ENCODE results near the gene LPP. TPM values are rescaled to one million over a fixed set of nuclear protein-coding genes. Genes with fewer than 3 reads are reported as not detected.

Gene LPP
- total and polyA plus RNA-seq, 2 of the 13 experiments (the other 11 are each of a cell fraction or from before 2014, with no cell fraction given) = 19.2 to 29.9 TPM

- Histone ChIP-seq H3K4me3 (replicated peaks in 1 of 3; ENCODE audit: insufficient read depth in 1 of 3, low read depth in 2 of 3, low read length in 3 of 3) (no peak overlapping the region), H4K20me1 (ENCODE audit: insufficient read depth, low read length) (no peaks in the 10 kb centered on the region), H3K9ac (ENCODE audit: insufficient read depth, low read depth, low read length) (no peak overlapping the region), H3K79me2 (ENCODE audit: insufficient read depth, low read length) (no peaks in the 10 kb centered on the region), H3K4me1 (ENCODE audit: insufficient read depth, low read length) (peaks cover 9% of the 10 kb centered on the region; the same call in 1 of the 2 replicates), H3K4me2 (ENCODE audit: low read depth, low read length) (no peak overlapping the region), H3K9me3 (ENCODE audit: low read length) (no peaks in the 10 kb centered on the region), H3K27me3 (ENCODE audit: control insufficient read depth in 1 of 2, insufficient read depth in 2 of 2, low read length in 2 of 2) (no peaks in the 10 kb centered on the region), H2AFZ (ENCODE audit: low read length) (no peak overlapping the region), H3K36me3 (replicated peaks in 1 of 2; ENCODE audit: control insufficient read depth in 1 of 2, insufficient read depth in 2 of 2, low read length in 2 of 2) (no peaks in the 10 kb centered on the region), H3K27ac (ENCODE audit: extremely low read length, insufficient read depth, low read length) (no peak overlapping the region)
- ATAC-seq (no peak), FAIRE-seq (no peak), DNase-seq (ENCODE audit: low spot score) (no peak)
- TF ChIP-seq HNF4A (CRISPR knock-in tag; IDR thresholded peaks at IDR 0.05) (no peak), ZNF563 (CRISPR knock-in tag; IDR thresholded peaks at IDR 0.05) (no peak), TCF7L2 (IDR thresholded peaks at IDR 0.05; ENCODE audit: low read depth, low read length) (no peak), ZNF713 (CRISPR knock-in tag; IDR thresholded peaks at IDR 0.05) (no peak)
- in situ Hi-C loops (cut with HindIII; ENCODE audit: extremely low pct_ligation_motif_present, low pct_unique_long_range_greater_than_20kb) = no loop called here
- intact Hi-C loops (cut with micrococcal nuclease; ENCODE audit: unreplicated experiment) = no loop called here
- CTCF ChIA-PET (ENCODE audit: low intra/inter-chr PET ratio, low total read pairs) = no interaction called here
- no TSS peak for BruUV-seq (replicated peaks)
- POLR2A ChIA-PET = no interaction called here
- WGBS (ENCODE audit: low lambda C conversion rate) = 94% methylated on average over 1 of the region's 1 CpG
These were observed 672.6 kb downstream of the LPP start for GRCh38 chr3:188826574-188826973.

- 93% methylated on average over 1 of the region's 1 CpG for WGBS (ENCODE audit: low lambda C conversion rate)
- Histone ChIP-seq H3K27me3 (ENCODE audit: control insufficient read depth in 1 of 2, insufficient read depth in 2 of 2, low read length in 2 of 2) (no peaks in the 10 kb centered on the region), H2AFZ (ENCODE audit: low read length) (no peak overlapping the region), H3K4me1 (ENCODE audit: insufficient read depth, low read length) (peaks cover 9% of the 10 kb centered on the region; the same call in 1 of the 2 replicates), H3K4me2 (ENCODE audit: low read depth, low read length) (no peak overlapping the region), H3K36me3 (replicated peaks in 1 of 2; ENCODE audit: control insufficient read depth in 1 of 2, insufficient read depth in 2 of 2, low read length in 2 of 2) (no peaks in the 10 kb centered on the region), H3K9ac (ENCODE audit: insufficient read depth, low read depth, low read length) (no peak overlapping the region), H3K27ac (ENCODE audit: extremely low read length, insufficient read depth, low read length) (no peak overlapping the region), H3K4me3 (replicated peaks in 1 of 3; ENCODE audit: insufficient read depth in 1 of 3, low read depth in 2 of 3, low read length in 3 of 3) (no peak overlapping the region), H3K9me3 (ENCODE audit: low read length) (no peaks in the 10 kb centered on the region), H4K20me1 (ENCODE audit: insufficient read depth, low read length) (no peaks in the 10 kb centered on the region), H3K79me2 (ENCODE audit: insufficient read depth, low read length) (no peaks in the 10 kb centered on the region)
- POLR2A ChIA-PET = no interaction called here
- in situ Hi-C loops (cut with HindIII; ENCODE audit: extremely low pct_ligation_motif_present, low pct_unique_long_range_greater_than_20kb) = no loop called here
- CTCF ChIA-PET (ENCODE audit: low intra/inter-chr PET ratio, low total read pairs) = no interaction called here
- BruUV-seq (replicated peaks) = no TSS peak
- intact Hi-C loops (cut with micrococcal nuclease; ENCODE audit: unreplicated experiment) = no loop called here
- ATAC-seq (no peak), DNase-seq (ENCODE audit: low spot score) (no peak), FAIRE-seq (no peak)
- TF ChIP-seq CENPX (CRISPR knock-in tag; IDR thresholded peaks at IDR 0.05) (no peak), KLF16 (CRISPR knock-in tag; IDR thresholded peaks at IDR 0.05) (no peak), ZNF644 (CRISPR knock-in tag; IDR thresholded peaks at IDR 0.05; ENCODE audit: low read depth) (no peak), SNAPC4 (CRISPR knock-in tag; IDR thresholded peaks at IDR 0.05) (no peak), POLR2G (IDR thresholded peaks at IDR 0.05; ENCODE audit: low read depth, low read length) (no peak), GMEB2 (CRISPR knock-in tag; IDR thresholded peaks at IDR 0.05; ENCODE audit: low read depth) (no peak), ARNTL (CRISPR knock-in tag; IDR thresholded peaks at IDR 0.05) (no peak), HIC2 (CRISPR knock-in tag; IDR thresholded peaks at IDR 0.05; ENCODE audit: low read depth) (no peak)
These were observed 673.1 kb downstream of the LPP start for GRCh38 chr3:188827103-188827502.
